AG20443 (cell line): ENCODE data around the gene HAGHL.

Experiments
- DNase-seq: peaks from one replicate; pipeline ENCODE4 v3.0.0; 2012; ENCODE audit warnings: low spot score, mixed read lengths

The HAGHL gene

DNA sequence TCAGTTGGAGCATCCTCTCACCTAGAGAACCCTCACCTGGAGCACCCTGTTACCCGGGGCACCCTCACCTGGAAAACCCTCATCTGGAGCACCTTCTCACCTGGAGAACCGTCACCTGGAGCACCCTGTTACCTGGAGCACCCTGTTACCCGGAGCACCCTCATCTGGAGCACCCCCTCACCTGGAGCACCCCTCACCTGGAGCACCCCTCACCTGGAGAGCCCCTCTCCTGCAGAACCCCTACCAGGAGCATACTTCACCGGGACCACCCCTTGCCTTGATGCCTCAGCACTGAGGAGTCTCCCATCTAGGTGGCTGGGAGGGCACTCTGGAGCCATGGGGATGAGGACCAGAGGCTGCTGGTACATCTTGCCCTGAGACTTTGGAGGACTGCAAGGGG, 17.9 kb upstream of the HAGHL start:
- DNase-seq: no peak

DNA sequence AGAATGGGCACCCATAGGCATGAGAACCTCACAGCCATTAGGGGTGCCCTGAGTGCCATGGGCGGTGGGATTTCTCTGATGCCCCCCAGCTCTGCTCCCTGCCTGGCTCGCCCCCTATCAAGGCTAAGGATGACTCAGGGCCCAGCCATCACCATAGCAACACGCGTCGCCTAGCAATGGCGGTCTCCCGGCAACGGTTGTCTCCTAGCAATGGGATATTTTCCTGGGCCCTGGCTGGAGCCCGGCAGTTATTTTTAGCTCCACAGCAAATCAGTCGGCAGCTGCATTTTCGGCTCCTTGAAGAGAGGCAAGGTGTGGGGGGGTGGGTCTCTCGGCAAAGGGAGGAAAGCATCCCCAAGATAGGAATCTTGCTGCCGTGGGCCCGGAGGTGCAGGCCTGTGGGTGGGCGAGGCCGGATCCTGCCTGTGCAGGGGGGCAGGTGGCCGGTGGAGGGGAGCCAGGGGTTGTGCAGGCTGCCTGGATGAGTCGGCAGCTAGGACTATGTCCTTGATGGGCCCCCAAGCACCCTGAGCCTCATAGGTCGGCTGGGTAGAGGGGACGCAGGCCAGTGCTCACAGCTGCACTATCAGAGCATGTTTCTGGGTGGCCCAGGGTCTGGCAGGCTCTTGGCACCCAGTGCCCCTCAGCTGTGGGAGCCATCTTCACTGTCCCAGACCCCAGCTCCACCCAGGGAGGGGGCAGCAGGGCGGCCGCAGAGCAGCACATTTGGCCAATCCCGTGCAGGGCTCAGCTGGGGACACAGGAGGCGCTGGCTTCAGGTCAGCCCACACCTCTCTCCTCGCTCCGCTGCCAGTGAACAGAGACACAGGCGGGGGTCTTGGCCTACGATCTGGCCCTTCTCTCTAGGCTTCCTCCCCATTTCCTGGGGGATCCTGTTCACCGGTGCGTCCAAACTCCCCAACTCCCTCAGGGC, 17.1 kb upstream of the HAGHL start:
- peak; percentile 85 for DNase-seq

DNA sequence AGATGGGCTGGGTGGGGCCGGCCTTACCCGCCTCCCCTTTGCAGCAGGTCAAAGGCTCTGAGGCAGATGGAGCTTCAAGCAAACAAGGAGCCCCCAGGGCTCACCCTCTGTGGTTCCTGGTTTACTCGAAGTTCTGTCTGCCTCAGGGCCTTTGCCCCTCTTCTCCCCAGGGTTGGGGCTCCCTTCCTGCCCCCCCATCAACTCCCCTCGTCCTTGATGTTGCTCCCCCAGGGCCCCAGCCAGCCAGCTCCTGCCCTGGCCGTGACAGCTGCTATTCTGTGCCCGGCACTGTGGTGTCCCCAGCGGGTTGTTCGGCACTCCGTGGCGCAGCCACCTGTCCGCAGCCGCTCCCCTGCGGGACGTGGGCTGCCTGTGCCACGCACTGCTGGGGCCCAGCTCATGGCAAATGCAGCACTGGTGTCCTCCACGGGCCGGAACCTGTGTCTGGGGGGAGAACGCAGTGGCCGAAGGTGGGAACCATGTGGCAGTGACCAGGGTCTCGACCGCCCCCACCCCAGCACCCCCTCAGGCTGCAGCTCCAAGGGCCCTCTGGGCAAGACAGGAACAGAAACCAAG, 16.3 kb upstream of the HAGHL start:
- no peak for DNase-seq

DNA sequence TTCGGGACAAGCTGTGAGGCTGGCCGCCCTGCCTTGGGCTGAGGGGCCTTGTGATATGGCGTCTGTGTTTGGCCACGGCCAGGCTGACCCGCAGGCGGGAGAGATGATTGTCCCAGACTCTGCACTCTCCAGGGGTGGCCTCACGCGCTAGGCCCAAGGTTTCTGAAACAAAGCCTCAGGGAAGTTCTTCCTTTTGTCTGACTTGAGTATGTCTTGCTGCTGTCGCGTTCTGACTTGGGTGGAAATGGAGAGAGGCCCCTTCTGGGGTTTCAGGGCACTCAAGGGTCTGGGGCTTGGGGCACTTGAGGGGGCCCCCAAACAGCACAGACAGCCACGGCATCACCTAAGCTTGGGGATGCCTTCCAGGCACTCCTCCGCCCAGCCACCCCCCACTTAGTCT, 15.8 kb upstream of the HAGHL start:
- DNase-seq: no peak

DNA sequence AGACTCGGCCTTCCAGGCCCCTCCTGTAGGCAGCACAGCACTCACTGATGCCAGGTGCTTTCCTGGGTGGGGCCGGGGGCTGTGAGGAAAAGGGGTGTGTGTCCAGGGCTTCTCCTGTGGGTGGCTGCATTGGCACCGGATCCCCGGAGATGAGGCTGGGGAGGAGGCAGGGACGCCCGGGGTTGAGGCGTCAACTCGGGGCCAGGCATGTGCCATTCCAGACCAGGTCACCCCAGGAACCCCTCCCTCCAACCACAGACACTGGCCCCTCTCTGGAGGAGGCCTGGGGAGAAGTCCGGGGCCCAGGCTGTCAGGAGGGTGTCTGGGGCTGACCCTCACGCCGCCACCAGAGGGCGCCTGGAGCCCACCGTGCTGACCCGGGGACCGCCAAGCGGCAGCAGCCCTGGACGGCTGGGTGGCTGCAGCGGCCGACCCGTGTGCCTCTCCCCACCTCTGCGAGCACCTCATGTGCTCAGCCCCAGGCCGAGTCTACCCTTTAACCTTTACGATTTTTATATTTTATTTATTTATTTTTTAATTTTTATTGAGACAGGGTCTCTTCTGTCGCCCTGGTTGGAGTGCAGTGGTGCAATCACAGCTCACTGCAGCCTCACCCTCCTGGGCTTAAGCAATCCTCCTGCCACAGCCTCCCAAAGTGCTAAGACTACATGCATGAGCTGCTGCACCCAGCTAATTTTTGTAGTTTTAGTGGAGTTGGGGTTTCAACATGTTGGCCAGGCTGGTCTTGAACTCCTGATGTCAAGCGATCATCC, 15.2 kb upstream of the HAGHL start:
- peak; percentile 90 for DNase-seq

DNA sequence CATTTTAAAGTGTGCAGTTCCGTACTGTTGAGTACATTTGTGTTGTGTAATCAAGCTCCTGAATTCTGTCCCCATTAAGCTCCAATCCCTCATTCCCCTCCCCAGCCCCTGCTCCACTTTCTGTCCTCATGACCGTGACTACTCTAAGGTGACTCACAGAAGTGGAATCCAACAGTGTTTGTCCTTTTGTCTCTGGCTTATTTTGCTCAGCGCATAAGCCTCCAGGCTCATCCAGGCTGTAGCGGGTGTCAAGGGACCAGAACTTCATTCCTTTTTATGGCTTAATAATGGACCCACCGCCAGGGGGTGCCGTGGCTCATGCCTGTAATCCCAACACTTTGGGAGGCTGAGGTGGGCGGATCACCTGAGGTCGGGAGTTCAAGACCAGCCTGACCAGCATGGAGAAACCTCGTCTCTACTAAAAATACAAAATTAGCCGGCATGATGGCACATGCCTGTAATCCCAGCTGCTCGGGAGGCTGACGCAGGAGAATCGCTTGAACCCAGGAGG, 14.1 kb upstream of the HAGHL start:
- DNase-seq: peak; percentile 84

DNA sequence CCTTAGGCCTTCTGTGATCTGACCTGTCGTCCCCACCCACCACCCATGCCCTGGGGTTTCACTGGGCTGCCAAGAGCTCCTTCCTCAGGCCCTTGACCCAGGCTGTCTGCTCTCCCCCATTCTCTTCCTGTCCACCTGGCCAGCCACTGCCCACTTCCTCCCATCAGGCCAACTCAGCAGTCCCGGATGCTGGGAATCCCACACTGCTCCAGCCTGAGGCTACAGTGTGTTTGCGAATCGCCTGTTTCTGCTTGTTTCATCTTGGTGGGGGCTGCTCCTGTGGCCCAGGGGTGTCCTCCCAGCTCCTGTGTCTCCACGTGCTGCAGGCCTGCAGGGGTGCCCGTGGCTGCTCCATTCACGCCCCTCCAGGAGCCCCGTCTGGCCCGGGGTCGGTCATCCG, 12.8 kb upstream of the HAGHL start:
- DNase-seq: no peak

DNA sequence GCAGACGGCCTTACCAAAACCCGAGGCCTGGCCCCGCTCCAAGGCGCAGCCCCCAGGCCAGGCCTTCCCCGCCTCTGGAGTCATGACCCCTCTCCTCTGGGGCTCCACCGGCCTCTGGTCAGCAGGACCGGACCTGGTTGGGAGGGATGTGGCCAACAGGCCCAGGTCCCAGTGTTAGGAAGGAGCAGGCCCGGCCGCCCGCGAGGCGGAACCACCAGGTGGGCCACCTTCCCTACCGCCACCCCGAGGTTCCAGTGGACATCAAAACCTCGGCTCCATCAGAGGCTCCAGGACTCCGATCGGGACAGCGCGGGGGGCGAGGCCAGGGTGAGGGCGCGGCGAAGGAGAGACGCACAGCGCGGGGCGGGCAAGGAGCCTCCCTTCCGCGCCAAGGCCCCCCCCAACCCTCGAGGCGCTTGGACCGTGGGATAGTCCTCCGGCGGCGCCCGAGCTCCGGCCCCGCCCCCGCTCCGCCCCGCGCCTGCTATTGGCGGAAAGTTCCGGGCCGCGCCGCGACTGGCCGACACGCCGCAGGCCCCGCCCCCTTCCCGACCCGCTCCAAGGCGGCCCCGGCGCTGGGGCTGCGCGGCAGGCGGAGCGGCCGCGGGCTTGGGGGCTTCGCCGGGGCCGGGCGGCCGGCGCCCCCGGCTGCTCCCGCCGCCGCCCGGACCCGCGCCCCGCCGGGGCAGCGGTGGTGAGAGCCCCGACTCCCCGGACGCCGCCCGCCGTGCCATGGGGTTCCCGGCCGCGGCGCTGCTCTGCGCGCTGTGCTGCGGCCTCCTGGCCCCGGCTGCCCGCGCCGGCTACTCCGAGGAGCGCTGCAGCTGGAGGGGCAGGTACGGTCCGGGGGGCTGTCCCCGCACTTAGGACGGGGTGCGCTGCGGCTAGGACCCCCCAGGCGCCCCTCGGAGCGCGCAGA, 12.1 kb upstream of the HAGHL start, which contains the start of gene METRN:
Gene METRN, plus strand, starts transcription at position 561 of the 919 bp plus-strand sequence. Its CDS starts 172 bp downstream, at position 733.
- peak; percentile 97 for DNase-seq

DNA sequence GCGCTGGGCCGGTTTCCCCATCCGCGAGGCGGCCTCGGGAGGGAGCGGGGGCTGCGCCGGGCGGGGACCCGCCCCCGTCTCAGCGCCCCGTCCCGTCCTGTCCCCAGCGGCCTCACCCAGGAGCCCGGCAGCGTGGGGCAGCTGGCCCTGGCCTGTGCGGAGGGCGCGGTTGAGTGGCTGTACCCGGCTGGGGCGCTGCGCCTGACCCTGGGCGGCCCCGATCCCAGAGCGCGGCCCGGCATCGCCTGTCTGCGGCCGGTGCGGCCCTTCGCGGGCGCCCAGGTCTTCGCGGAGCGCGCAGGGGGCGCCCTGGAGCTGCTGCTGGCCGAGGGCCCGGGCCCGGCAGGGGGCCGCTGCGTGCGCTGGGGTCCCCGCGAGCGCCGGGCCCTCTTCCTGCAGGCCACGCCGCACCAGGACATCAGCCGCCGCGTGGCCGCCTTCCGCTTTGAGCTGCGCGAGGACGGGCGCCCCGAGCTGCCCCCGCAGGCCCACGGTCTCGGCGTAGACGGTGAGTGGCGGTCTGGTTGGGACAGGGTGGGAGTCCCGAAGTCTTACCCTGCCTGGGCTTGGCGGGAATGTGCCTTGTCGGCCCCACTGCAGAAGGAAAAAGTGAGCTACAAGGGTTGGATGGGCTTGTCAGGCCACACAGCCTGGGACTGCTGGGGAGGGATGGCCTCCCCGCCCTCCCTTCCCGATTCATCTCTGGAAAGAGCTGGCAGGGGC, 11.3 kb upstream of the HAGHL start:
- DNase-seq: peak; percentile 46

DNA sequence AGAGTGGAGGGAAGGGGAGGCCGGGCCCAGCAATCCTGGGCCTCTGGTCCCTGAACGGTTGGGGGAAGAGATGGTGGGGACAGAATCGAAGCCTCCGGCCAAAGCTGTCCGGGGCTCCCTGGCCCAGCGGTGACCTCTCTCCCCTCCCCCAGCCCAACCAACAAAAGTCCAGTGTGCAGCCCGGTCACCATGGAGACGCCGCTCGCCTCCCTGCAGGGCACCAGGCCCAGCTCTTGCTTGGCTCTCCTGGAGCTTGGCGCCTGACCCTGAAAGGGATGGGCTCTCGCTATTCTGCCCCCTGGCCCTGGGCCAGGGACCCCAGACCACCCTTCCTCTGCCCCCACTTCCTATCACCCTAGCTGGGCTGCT, 10.7 kb upstream of the HAGHL start:
- peak; percentile 57 for DNase-seq

DNA sequence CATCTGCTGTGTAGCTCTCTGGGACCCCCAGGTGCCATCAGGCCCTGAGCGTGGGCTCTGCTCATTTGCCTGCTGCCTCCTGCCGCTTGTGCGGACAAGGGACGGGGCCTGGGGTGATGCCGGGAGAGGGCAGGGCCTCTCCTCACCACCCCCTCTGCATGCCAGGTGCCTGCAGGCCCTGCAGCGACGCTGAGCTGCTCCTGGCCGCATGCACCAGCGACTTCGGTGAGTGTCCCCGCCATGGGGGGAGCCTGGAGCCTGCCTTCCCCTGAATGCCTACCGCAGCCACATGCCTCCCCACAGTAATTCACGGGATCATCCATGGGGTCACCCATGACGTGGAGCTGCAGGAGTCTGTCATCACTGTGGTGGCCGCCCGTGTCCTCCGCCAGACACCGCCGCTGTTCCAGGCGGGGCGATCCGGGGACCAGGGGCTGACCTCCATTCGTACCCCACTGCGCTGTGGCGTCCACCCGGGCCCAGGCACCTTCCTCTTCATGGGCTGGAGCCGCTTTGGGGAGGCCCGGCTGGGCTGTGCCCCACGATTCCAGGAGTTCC, 10.1 kb upstream of the HAGHL start:
- DNase-seq: no peak

DNA sequence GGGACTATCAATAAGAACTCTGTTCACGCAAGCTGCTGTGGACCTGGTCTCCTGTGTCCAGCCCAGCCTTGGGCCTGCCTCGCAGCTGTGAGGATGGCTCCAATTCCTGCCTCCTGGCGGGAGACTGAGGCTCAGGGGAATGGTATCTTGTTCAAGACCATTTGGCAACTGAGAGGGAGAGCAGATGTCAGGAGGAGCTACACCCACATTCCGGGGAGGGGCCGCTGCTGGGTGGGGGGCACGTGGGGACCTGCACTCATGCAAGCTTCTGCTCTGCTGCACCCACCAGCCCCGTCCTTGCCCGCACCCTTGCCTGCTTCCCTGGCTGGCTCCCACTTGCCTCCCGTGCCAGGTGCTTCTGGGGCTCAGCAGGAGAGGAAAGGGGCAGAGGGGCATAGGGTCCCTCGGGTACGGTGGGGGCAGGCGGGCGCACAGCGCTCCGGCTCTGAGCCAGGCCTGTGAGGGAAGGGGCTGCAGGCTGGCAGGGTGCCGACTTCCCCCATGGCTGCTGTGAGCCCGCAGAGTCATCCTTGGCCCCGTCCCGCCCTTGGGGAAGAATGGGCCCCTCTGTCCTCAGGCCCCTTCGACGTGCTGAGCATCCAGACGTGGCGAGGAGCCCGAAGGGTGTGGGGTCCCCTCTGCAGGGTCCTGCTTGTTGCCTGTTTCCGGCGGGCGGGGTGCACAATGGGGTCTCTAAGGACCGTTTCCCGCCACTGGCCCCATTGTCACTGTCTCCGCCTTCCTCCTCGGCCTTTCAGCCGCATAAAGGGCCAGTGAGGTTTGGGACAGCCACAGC, 9.3 kb upstream of the HAGHL start:
- no peak for DNase-seq

DNA sequence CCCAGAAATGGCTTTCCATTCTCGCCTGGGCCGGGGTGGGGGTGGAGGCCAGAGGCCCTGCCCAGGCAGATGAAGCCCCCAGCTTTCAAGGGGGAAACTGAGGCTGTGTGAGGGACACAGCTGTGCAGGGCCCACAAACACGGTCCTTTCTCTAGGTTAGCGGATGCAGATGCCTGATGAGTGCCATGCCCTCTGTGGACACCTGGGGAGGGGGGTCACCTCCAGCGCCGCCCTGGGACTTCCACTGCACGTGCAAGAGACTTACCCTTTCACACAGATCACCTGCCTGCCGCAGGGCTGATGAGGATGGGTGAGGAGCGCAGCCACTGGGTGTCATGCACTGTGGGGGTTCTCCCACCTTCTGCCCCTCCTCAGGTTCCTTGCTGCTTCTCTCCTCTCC, 8.5 kb upstream of the HAGHL start:
- no peak for DNase-seq

DNA sequence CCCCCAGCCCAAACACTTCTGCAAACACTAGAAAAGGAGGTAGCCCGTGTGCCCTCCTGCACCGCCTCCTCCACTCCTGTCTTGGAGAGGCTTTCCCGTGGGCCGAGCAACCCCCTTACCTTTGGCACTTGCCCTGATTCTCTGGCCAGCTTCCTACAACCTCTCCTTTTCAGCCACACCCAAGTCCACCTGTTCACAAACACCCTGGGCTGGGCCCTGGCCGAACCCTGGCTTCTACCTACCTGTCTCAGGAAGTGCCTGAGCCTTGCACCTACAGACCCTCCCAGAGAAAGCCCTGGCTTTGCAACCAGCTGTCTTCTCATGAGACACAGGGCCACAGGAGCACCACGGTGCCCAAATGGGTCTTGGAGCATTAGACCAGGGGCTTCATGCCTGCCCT, 8.0 kb upstream of the HAGHL start:
- no peak for DNase-seq

DNA sequence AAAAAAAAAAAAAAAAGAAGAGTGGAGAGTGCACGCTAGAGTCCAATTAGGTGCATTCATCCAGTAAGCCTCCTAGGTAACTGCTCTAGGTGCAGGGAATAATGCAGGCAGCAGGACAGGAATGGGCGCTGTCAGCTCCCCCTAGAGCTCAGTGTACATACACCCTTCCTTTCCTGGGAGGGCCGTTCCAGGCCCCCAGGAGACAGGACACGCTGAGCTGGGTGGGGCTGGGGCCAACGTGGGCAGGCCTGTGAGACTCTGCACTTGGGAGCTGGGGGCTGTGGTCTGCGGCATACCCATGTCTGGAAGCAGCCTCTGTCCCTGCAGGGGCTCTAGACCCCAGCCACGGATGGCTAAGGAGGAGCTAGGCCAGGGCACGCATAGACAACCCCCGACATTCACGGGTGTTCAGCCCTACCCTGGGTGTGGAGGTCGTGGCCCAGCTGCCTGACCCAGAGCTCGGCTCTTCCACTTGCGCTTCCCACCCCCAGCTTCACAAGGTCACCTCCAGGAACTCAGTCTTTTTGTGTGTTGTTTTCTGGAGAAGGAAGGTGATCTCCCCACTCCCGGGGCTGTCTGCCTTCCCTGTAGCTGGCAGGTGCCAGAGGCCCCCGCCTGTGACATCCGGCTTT, 7.0 kb upstream of the HAGHL start:
- no peak for DNase-seq

DNA sequence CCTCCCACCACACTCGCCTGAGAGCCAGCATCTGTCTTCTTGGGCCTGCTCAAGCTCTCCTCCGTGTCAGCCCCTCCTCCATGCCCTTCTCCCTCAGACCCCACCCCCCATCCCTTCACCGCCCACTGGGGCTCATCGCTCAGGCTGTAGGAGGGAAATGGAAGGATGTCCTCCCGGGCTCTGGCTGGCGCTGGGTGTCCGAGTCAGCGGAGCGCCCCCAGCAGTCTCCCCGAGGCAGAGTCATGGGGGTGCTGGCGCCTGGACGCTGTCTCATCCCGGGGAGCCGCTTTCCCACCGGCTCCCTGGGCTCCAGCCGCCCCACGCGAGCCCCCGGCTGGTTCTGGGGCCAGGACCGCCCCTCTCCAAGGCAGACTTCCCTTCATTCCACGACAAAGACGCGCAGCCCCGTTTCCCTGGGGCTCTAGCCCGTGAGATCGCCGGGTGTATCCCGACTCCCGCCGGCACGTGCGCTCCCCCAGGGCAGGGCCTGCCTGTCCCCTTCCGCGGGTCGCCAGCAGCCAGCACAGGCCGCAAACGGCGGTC, 6.4 kb upstream of the HAGHL start:
- peak; percentile 66 for DNase-seq

DNA sequence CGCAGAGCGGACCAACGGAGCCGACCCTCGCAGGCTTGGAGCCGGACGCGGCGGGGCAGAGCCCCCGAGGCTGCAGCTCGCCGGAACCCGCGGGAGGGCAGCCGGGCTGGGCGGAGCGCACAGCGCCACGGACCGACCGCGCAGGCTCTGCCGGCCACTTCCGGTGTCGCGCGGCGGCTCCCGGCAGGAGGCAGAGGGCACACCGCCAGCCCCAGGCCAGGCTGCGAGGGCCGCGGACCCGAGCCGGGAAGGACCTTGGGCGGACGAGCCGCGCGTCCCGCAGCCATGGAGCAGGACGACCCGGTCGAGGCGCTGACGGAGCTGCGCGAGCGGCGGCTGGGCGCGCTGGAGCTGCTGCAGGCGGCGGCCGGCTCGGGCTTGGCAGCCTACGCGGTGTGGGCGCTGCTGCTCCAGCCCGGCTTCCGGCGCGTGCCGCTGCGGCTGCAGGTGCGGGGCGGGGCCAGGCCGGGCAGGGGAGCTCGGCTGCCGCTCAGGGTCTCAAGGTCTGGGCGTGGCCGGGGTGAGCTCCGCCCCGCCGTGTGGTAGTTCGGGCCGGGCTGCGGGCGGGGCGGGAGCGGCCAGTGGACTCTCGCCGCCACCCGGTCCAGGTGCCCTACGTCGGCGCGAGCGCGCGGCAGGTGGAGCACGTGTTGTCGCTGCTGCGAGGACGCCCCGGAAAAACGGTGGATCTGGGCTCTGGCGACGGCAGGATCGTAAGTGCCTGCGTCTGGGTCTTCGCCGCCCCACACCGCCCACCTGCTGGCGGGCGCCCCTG, 5.7 kb upstream of the HAGHL start, which contains the start of gene ANTKMT:
Gene ANTKMT, plus strand, starts transcription at position 157 of the 775 bp plus-strand sequence. Its CDS starts 129 bp downstream, at position 286.
- DNase-seq: peak; percentile 92
